Inflammatory macrophage (primary cell): ENCODE results near the gene DNM1.

Experiments used
- DNase-seq, 2 donors: peaks; one replicate each; pipeline ENCODE4 v3.0.0-alpha.2; 2020 to 2022

The DNM1 gene

DNA sequence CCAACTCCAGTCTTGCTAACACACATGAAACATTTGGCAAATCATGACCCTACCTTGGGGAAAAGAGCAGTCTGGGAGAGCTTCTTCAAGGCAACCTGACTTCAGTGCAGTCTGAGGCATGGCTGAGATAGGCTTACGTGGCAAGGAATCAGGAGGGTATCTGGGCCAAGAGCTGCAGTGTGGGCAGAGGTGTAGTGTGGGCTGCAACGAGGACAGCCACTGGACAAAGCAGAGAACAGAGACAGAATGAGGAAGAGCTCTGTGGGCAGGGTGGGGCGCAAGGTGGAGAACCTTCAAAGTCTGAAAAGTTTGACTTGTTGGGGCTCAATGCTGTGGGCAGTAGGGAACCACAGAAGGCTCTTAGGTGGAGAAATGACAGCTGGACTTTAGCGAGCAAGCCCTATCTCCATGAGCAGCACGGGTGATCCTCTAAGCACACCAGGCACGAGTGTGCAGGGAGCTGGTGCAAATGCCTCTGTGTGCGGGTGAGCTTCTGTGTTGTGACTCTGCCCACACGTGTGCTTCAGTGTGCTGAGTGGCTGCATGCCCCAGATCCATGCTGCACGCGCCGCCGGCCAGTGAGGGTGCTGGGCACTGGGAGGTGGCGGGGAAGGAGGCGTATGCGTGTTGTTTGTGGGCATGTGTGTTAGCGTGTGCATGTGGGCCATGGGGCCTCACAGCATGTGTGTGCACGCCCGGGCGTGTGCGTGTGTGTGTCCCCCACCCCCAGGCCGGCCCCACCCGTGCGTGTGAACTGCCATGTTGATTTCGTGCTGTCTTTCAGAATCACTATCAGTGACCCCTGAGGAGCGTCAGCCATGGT lies 49.3 kb downstream of the DNM1 start:
- peak in 1 of 2 donors; percentile 42 for DNase-seq

DNA sequence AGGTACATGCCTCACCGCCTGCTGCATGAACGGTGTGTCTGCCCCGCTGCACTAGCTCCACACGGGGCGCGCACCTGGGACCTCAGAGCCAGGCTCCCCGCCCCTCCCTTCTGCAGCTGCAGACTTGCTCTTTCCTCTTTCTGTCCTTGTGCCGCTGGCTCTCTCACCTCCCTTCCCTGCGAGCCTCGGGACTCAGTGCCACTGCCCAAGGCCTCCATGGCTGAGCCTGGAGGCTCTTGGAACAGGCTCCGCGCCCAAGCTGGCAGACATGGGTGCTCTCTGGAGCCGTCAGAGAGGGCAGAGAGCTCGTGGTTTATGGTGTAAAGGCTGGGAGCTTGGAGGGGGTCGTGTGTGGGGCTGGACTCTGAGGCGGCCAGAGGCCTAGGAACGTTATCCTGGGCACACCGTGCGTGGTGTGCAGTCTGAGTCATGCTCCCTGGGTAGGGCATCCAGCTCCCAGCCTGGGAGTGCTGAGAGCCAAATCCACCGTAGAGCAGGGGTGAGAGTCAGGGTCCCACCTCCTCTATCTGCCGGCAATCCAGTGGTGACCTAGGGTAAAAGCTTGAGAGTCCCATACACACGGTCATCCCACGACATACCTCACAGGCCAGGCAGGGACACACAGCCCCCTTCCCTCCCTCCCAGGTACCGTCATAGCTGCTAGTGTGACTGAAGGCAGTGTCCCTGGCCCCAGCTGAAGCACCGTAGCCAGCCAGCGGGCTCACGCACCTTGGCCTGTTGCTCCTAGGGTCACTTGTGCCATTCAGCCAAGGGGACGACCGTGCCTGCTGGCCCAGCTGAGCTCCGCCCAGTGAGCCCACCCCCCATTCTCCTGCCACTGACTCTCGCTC lies 50.2 kb downstream of the DNM1 start:
- DNase-seq = no peak

DNA sequence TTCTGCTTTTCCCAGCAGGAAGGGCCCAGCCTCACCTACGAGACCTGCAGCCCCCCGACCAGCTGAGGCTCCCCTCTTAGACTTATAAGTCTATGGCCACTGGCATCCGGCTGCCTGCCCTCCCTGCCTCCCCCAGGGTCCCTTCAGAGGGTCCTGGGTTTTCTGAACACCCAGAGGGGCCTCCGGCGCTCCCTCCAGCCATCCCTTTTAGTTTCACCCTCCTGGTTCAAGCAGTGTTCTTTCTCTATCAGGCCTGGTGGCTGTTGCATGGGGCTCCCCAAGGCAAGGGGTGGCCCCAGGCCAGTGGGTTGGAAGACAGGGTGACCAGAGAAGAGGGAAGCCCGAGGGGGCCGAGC lies 50.8 kb downstream of the DNM1 start:
- no peak for DNase-seq

DNA sequence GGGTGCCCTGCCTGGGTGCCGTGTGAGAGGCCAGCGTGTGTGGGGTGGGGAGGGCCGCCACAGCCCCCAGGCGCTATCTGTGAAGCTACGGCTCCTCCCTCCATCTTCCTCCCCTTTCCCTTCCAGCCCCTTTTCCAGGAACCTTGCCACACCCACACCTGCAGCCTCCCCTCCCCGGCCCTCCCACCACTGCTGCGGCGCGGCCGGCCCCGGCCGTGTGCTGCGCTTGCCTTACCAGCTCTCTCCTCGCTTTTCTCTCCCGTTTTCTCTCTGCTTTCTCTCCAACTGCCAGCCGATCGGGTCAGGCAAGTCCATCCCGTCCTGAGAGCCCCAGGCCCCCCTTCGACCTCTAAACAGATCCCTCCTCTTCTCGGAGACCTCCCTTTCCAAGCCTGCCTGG lies 51.2 kb downstream of the DNM1 start:
- DNase-seq = no peak

DNA sequence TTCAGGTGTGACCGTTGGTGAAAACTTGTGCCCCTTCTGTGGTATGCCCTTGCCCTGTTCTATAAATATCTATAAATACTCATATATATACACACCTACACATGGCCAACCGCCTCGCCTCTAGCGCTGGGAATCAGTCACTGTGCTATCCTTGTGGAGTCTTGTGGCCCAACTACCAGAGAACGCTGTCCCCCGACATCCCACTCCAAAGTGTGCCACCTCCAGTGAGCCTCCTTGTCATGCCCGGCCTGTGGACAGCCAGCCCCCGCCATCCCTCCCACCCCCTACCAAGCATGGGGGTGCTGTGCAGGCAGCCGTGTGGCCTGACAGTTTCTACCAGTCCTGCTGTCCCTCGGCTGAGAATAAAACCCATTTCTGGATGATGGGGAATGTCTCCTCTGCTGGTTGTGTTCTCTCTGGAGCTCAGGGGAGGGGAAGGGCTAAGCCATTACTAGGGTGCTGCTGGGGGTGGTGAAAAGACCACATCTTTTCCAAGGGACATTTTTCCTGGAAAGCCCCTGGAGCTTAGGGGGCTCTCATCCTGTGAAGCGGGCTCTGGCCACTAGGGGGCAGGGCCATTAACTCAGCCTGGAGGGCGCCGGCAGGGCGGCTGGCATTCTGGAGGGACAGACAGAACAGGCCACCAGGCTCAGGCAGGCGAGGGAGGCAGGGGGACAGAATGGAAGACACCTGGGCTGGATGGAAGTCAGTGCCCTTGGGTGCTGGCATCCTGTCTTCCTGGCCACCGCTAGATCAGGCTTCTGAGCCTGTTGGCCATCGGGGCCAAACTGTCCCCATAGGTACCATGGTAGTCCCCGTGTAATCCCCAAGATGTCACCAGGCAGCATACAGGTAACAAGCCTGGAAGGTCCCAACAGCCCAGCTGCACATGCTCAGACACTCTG lies 51.9 kb downstream of the DNM1 start:
- peak; percentile 41 to 55 for DNase-seq

DNA sequence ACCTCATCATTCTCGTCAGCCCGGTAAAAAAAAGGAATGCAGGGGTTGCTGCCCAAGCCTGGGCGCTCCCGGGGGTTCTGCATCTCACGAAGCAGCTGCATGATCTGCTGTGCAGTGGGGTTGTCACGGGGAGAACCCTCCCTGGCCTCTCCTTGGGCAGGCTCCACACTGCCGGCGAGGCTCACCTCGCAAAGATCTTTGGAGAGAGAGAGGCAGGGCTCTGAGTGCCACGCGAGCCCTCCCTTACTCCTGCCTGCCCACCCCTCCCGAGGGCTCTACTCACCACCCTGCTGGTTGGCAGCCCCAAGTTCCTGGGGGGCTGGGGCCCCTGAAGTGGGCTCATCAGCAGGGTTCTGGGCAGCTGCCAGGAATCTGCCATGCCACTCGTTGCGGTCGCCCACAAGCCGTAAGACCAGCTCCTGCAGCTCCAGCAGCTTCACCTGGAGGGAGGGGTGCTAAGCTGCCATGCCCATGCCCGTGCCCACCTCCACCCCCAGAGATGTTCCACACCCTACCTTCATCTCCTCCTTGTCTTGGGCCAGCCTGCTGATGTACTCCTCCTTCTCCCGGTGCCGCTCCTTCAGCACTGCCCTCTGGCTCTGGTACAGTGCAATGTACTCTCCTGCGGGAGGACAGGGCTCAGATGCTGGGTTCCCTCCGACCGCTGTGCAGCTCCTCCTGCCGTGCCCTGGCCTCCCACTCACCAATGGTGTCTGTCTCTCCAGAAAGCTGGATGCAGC lies 54.1 kb downstream of the DNM1 start:
- no peak for DNase-seq

DNA sequence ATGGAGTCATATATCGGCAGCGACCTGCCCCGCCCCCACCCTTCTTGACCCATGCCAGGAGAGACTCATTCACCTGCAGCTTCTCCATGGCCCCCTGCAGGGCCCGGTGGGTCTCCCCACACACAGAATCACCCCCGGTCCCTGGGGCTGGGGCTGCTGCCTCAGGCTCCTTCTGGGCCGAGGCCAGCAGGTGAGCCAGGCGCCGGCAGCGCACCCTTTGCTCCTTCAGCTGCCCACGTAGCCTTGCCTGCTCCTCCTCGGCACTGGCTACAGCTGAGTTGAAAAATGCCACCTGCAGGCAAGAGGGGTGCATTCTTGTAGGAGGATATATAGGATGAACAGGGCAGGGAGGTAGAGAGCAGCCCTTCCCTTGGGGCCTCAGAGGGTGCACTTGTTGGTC lies 54.7 kb downstream of the DNM1 start:
- DNase-seq = no peak

DNA sequence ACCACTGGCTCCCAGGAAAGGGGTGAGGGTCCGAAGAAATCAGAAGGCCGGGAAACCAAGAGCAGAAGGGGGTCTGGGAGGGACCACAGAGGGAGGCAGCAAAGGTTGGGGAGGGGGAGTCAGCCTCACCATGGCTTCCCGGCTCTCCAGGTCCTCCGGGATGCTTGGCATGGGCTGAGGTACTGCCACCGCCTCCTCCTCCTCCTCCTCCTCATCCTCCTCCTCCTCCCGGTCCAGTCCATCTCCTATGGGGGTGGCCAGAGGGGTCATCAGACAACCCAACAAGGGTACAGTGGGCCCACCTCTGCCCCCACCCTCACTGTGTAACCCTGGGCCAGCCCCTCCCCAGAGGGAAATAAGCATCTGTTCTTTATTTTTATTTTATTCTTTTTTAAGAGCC lies 55.1 kb downstream of the DNM1 start:
- no peak for DNase-seq

DNA sequence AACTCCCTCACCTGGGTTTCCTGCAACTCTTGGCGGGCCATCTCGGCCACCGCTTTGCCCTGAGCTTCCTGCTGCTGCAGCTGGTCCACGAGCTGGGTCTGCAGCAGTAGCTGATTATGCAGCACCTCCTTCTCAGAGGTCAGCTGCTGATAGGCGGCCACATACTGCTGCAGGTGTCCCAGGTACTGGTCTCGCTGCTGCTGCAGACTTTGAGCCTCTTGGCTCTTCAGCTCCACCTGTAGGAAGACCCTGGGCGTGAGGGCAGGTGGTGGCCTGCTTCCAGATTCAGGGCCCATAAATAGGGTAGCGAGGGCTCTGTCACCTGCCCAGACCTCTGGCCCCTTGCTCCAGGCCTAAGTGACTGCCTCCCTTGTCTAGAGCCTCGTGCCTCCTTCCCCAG lies 56.0 kb downstream of the DNM1 start:
- no peak for DNase-seq

DNA sequence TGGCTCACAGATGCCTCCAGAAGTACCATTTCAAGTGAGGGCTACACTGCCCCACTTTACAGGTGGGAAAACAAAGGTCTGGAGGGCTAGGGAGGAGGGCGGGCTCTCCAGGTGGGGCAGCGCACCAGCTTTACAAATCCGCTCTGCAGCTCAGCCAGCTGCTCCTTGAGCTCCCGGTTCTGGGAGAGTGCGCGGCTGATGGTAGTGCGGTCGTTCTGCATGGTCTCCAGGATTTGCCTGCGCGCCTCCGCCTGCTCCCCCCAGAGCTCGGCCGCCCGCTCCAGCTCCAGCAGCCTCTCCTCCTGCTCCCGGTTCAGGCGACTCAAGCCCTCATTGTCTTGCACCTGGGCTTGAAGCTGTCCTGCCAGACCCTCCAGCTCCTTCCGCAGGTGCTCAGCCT lies 57.2 kb downstream of the DNM1 start:
- no peak for DNase-seq

DNA sequence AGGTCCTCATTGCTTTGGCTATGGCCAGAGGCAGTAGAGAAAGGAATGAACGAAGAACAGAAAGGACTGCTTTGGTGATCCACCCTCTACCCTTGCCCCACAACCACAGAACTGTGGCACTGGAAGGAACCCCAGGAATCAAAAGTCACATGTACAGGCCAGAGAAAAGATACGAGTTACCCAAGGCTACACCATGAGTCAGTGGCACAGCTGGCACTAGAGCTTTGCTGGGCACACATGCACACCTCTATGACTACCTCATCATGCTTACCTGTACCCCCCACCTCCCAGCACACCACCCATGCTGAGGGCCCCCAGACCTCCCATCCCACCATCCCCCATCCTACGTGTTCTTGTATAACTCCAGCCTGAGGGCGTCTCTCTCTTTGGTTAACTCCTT lies 59.5 kb downstream of the DNM1 start:
- DNase-seq = no peak

DNA sequence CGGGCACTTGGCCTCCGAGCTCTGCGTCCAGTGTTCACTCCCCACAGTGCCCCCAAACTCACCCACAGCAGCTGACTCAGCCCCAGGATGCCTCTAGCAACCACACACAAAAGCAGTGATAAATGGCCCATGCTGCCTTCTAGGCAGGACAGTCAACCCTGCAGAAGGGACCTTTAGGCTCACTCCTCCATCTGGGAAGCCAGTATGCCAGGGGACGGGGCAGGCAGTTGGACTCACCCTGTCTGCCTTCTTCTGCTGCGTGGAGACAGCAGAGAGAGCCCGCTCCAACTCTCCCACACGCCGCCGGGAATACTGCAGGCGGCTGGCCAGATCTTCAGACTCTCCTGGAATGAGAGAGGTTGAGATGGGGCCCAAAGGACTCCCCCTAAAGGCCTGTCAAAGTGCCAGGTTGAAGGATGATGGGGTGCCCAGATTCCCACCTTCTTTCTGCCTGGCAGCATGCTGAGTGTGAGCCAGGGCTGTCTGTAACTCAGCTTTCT lies 62.2 kb downstream of the DNM1 start:
- DNase-seq = no peak

DNA sequence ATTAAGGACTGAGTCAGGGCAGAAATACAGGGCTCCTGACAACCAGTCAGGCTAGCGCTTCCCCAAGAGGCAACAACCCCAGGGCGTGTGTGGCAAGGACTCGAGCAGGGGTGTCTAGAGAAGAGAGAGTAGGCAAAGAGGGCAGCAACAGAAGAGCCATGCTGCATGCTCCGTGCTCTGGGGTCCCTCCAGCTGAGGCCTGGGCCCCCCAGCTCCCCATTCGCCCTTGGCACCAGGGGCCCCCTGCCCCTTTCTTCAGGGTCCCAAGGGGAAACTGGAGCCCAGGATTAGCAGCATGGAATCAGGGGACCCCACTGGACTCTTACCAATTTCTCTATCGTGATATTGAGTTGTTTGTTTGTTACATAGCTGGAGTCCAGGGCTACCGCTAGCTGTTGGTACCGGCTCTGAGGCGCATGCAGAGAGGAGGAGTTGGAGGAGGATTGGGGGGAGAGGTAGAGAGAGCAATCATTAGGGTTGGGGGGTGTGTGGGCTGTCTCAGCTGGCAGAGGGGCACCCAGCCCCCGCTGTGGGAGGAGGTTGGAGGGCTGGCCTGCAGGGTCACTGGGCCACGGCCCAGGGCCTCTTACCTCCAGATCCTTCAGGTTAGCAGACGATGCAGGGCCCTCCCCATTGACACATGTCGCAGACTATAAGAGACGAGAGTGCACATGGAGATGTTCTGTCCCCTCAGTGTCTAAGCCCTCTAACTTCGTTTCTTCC lies 63.9 kb downstream of the DNM1 start:
- no peak for DNase-seq

DNA sequence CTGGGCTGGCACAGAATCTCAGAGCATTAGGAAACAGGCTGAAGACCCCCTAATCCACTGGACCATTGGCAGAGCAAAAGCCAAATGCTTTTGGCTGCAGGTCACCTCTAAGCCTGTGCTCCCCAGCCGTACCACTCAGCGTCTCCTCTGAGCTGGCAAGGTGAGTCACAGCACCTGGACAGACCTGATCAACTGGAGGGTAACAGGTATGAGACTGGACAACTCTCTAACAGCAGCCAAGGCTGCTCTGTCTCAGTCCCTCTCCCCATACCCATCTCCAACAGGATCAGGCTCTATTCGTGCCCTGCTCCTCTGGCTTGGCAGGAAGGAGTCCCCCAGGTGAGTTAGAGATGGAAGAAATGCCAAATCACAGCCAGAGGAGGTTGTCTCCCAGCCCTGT lies 67.9 kb downstream of the DNM1 start:
- DNase-seq = no peak

DNA sequence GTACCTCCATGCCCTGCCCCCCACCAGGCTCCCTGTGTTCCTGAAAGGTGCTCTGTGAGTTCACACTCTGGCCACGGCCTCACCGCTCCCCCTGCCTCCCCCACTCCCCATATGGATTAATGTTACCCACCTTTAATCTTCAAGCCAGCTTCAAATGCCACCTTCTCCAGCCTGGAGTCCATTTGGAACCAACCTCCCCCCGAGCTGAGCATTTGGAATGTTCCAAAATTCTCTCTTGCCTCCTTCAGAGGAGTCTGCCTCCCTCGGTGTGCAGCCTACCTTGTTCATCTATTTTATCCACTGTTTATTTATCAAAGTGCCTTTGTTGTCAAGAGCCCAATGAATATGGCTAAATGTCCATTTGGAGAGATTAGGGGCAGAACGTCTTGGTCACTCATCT lies 68.3 kb downstream of the DNM1 start:
- no peak for DNase-seq

DNA sequence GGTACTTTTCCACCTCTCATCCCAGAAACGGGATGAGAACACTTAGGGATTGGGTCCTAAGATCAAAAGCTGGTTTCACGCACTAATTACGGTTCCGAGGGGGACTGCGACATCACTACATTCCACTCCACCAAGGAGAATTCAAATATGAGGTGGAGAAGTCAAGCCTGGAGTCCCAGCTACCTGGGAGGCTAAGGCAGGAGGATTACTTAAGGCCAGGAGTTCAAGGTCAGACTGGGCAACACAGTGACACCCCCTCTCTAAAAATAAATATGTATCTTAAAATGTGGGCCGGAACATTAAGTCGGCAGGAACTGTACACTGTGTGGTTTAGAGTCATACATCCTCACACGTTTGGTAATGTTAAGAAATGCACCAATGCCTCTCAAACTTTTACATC lies 71.1 kb downstream of the DNM1 start:
- no peak for DNase-seq

DNA sequence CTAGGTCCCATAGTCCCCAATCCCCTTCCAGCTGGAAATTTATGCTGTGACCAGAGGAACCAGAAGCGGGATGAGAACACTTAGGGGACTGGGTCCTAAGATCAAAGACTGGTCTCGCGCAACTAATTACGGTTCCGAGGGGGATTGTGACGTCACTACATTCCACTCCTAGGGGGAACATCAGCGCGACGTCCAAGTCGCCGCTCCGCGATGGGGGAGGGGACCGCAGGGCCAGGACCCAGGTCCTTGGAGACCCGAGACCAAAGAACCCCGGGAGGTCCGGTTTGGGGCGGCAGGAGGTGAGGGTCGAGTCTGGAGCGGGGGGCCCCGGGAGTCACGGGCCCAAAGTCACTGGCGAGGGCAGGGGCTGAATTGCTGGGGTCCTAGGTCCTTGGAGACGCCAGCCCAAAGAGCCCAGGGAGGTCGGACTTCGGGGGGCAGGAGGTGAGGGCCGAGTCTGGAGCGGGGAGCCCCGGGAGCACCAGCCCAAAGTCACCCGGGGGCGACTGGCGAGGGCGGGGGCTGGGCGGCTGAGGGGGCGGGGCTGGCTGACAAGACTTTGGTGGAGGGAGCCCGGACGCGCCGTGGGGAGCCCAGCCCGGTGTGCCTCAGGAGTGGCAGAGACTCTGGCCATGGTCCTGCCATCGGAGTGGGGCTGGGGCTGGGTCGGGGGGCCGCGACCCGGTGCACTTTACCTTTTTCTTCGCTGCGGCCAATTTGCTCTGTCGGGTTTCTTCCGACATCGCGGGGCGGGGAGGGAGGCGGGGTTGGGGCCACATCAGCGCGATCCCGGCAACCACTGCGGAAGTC lies 72.2 kb downstream of the DNM1 start, which contains the start of gene GOLGA2:
GOLGA2 (minus strand) TSS at position 810 of the 810 bp plus-strand sequence; CDS start at position 779, 31 bp downstream.
- DNase-seq = no peak

DNA sequence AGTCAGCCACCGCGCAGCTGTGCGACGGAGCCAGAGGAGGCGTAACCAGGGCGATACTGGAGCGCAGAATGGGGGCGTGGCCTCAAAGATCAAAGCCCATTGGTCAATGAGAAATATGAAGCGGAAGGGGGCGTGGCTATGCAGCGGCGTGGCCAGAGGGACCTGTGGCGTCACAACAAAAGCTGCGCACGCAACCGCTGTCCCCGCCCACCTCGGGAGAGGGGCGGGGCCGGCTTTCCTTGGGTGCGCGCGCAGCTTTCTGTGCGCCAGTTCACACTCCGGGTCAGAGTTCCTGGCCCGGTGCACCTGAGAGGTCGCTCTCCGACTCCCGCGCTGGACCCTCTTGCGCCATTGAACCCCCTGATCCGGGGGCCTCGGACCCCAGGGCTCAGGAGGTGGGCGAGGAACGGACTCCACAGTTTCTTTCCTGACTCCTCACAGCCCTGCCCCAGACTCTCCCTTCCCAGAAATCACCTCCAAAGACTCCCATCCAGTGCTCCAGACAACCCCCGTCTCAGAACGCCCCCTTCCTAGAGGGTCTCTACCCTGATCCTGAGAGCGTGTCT lies 72.9 kb downstream of the DNM1 start, which contains the start of gene SWI5:
SWI5 (plus strand) TSS at position 269 of the 566 bp plus-strand sequence.
- peak; percentile 100 for DNase-seq

DNA sequence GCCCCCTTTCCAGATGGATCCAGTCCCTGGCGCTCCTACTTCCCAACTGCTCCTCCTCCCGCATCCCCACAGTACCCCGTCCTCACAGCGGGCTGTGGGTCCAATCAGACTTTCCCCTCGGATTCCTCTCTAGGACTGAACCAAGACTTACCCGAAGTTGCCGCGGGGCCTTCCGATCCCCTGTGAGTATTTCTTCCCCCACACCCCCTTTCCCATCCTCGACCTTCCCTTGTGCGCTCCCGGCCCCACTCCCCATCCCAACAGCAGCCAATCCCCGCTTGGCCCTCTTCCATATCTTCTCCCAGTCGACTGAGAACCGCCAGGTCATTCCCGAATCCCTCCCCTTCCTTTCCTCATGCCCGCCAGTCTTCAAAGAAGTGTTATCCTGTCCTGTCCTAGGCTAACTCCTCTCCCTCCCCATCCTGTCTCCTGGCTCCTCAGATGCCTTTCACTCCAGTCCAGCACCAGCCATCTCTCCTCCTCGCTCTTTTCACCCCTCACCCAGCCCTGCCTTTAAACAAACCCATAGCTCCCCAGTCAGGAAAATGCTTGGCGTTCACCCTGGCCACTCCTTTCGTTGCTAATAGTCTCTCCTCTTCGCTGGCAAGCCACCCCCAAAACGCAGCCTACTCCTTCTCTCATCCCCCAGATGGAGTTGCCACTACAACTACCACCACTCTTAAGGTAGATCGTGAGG lies 73.5 kb downstream of the DNM1 start:
- no peak for DNase-seq
